T1000 (cell line): ENCODE results near the gene SEPTIN10.

Experiments used
- DNase-seq: peaks from one replicate; lab custom pipeline; 2025; ENCODE audit warnings: mixed read lengths; lab: John Stamatoyannopoulos, UW

SEPTIN10 gene

GRCh38 chr2:109523121-109523520 lies 90.6 kb downstream of the SEPTIN10 start:
- DNase-seq, result no peak

DNA sequence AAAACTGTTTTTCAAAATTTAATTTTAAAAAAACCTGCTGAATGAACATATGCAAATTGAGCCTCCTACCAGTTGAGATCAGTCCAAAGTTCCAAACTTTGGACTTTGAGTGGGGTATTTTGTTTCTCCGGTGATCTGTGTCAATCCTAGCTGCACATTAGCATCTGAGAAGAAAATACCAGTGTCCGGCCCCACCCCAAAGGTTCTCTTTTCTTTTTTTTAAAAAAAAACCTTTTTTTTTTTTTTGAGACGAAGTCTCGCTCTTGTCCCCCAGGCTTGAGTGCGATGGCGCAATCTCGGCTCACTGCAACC lies 91.7 kb downstream of the SEPTIN10 start:
- no peak for DNase-seq

DNA sequence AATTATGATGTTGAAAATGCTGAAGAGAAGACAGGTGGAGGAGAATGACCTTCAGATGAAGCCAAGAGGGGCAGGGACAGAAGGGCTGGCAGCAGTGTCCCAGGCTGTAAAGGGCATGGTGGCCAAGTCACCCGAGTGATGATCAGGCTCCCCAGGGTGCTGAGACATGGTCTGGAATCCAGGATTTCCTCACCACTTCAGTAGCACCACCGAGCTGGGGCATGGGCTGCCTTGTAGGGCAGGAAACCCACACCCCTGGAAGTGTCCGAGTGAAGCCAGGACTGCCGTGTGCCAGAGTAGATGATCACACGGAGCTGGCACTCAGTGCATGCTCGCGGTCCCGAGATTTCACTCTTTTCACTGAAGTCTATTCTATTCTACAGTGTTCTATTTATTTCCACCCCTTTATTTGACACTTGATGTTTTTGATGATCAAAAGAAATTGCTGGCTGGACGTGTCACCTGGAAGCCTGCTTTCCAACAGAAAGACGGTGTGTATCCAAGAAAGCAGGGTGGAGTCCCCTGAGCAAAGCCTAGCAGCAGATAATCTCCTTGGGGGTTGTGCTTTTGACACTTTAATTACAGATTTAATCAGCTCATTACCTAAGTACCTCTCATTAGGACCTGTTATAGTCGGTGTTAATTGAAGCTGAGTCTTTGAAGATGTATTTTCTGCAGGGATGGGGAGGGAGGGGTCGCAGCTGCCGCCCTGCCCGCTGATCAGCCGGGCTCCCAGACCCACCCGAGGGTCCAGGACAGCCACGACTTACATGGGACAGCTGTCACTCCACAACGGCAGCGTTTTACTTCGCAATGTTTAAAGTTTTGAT lies 92.3 kb downstream of the SEPTIN10 start:
- DNase-seq, result no peak

DNA sequence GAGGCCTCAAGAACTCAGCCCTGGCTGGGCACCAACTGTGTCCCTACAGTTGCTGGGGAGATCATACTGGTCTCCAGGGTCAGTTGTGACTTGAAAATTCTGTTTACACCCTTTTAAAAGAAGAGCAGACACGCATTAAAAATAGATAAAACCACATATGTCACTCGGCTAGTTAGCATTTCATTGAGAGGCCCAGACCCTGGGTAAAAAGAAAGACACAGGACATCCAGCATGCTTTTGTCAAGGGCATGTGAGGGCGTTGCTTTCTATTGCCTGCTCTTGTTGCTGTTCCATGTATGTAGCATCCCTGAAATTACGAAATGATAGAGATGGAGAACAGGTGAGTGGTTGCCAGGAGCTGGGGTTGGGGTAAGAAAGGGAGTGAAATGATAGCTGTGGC lies 94.3 kb downstream of the SEPTIN10 start:
- no peak for DNase-seq

DNA sequence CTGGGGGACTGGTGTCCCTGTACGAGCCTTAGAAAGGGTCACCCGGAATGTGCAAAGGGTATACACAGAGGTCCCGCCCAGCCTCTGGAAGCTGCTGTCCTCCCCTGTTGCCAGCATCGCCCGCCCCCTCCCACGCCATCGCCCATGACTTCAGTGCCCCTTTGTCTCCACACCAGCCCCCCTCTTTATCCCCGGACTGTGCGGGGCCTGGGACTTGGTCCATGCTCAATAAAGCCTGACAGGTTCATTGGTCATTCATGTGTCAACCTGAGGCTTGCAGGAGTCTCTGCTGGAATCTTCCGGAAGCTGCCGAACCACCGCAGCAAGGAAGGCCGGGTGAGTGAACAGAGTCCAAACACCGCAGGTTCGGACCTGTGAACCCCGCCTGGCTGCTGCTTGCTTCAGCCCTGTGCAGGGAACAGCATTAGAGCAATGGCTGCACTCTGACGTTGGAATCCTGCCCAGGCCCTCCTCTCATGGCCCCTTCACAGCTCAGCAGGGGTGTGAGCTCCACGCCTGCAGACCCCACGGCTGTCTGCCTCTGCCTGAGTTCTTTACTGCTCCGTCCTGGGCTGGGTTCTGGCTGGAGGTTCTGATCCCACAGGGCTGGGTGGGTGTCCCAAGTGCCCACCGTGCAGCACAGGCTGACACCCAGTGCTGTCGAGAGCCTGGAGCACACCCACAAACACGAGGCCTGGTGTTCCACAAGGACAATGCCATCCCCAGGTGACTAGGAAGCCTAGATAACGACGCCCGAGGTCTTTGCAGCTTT lies 96.5 kb downstream of the SEPTIN10 start:
- DNase-seq, result no peak

GRCh38 chr2:109516445-109517117 lies 97.2 kb downstream of the SEPTIN10 start:
- no peak for DNase-seq

- DNase-seq, result no peak
Measured at GRCh38 chr2:109514857-109515256, 98.9 kb downstream of the SEPTIN10 start.

DNA sequence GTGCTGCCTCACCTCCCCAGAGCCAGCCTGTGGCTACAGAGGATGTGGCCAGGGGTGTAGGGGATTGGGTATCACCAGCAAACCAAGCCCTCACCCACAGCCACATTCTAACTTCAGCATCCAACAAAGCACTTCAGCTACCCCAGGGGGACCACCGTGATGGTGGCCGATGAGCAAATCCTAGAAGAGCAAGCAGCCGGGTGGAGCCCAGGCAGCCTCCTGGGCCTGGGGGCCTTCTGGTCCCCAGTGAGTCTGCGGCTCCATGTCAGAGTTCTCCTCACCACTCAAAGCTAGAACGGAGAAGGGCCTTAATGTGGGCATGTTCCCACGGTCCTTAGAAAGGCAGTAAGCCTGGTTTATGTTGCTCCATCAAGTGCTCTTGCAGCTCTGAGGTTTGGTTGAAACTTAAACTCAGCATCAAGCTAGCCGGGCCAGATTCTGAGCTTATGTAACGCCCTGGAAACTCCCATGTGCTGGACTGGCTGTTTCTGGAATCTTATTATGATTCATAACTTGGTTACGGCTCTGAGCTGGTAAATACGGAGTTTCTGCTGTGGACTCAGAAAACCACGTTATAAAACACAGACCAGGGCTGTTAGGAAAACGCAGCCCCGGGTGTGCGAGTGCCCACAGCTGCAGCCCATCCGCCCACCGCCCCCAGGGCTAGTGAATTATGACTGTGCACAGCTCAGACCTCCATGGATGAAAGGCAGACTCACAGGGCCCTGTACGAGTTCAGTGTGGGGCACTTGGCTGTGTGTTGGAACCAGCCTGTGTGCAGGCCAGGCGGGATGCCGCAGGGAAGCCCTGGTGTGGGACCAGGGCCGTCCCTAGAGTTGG lies 99.8 kb downstream of the SEPTIN10 start:
- DNase-seq, result peak; percentile 15

DNA sequence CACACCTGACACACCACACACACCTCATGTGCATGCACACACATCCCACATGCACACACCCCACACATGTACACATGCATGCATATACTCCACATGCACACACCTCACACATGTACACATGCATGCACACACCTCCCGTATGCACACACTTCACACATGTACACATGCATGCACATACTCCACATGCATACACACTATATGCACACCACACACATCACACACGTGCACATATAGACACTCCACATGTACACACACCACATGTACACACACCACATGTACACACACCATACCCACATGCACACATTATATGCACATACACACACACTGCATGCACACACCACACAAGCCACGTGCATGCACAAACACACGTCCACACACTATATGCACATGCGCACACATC lies 100.5 kb downstream of the SEPTIN10 start:
- no peak for DNase-seq

GRCh38 chr2:109512076-109512475 lies 101.7 kb downstream of the SEPTIN10 start:
- no peak for DNase-seq

DNA sequence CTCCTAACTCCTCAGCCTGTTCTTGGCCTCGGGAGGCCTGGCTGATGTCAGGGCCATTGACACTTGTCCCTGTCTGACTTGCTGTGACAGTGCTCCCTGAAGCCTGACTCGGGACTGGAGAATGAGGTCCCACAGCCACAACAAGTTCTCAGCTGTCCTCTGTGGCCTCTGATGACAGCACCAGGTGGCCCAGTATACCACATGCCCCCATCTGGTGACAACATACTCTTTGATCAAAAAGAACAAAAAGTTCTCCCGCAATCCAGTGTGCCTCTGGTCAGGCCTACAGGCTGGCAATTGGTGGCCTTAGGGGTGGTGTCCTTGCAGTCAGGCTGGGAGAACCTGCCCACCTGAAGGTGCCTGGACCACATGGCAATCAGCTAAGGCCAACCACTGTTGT lies 102.6 kb downstream of the SEPTIN10 start:
- no peak for DNase-seq

DNA sequence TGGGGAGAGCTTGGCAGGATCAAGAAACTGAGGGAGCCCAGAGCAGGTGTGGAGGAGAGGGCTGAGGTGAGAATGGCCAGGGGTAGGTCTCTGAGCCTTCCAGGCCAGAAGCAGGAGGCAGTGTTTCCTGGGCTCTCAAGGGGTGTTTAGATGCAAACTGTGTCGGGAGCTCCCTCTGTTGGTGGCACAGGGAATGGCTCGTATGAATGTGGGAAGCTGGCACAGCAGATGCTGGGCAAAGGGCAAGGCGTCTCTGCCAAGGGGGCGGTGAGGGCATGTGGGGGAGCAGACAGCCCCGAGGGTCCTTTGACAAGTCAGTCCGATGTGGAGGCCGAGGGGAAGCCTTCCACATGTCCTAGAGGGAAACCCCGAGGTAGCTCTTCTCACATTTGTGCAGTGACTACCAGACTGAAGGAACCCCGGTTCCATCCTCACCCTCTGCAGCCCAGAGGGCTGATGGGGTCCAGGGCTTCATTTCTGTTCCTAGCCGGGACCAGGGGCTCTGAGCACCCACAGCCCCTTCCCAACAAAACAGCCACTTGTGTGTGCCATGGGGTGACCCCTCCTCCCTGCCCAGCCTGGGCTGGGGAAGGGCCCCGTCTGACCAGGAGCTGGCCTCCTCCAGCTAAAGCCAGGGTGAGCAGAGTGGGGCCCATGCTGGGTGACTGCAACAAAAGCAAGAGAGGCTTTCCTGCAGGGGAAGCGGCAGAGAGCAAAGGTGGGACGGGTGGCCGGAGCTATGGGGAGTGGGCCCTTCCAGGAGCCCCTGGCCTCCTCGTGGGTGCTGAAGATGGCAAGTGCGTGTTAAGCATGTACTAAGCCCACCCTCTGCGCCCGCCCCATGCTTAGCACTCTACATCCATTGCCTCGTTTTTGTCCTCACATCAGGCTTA lies 103.4 kb downstream of the SEPTIN10 start:
- peak; percentile 68 for DNase-seq

GRCh38 chr2:109508556-109508955 lies 105.2 kb downstream of the SEPTIN10 start:
- no peak for DNase-seq

GRCh38 chr2:109507828-109508227 lies 105.9 kb downstream of the SEPTIN10 start:
- no peak for DNase-seq

- no peak for DNase-seq
Measured at GRCh38 chr2:109507217-109507616, 106.5 kb downstream of the SEPTIN10 start.

DNA sequence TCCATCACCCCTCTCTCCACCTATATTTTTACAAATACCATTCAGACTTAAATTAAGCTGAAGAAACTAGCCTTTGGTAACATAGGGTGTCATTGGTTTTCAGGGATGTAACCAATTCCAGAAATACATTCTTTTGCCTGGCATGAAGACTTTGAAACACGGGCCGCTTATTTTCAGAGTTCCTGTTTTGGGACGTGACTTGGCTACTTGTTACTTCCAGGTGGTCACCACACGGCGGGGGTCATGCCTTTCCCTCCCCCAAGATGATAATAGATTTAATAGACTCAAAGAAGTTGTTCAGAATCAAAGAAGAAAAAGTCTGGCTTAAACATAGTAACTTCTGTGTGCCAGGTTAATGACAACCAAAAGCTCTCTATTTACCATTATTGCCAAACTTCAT lies 110.6 kb downstream of the SEPTIN10 start:
- DNase-seq, result no peak

DNA sequence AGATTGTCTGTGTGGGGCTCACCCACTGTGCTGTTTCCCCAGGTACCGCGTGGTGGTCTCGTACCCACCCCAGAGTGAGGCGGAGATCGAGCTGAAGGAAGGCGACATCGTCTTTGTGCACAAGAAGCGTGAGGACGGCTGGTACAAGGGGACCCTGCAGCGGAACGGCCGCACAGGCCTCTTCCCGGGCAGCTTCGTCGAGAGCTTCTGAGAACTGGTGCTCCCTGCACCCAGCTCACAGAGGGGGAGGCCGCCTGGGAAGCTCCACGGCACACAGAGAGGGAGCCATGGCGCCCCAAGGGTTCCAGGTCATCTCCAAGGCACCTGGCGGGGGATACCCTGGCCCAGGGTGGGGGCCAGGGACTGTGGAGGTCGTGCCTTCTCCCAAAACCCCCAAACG lies 112.3 kb downstream of the SEPTIN10 start:
- DNase-seq, result no peak

GRCh38 chr2:109500910-109501309 lies 112.9 kb downstream of the SEPTIN10 start:
- DNase-seq, result no peak

GRCh38 chr2:109499566-109499965 lies 114.2 kb downstream of the SEPTIN10 start:
- DNase-seq, result no peak

DNA sequence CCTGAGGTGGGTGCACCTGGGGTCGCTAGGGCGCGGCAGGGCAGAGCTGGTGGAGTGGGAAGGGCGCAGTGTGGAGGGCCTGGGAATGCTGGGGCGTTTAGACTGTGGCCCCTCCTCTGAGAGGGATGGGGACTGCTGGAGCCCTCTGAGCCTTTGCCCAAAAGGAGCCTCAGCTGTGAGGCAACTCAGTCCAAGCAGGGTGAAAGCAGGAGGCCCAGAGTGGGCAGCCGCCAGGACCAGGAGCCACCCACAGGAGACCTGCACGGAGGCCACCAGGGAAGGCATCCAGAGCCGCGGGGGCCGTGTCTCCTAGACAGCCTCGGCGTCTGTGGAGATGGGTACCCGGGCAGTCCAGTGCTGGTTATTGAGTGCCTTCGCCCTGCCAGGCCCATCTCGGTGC lies 114.9 kb downstream of the SEPTIN10 start:
- DNase-seq, result no peak
